T-helper 17 cell (primary cell): ENCODE measurements around the gene OR14I1. TPM values are rescaled to one million over a fixed set of nuclear protein-coding genes. Genes with fewer than 3 reads are reported as not detected.

Experiments
- ATAC-seq: fragments of 150-1000 bp; cut with Tn5 transposase; 2 replicates; pipeline ENCODE4 v1.10.0; 2021; ENCODE audit warnings: mild to moderate bottlenecking, moderate library complexity
- DNase-seq, 3 donors: peaks; one replicate each; pipeline versions ENCODE4 v3.0.0 to v3.0.0-alpha.2; 2020 to 2021
- H3K9me3 ChIP-seq: one replicate; pipeline ENCODE4 v1.7.0; 2013; ENCODE audit warnings: low read length, mild to moderate bottlenecking; ENCODE audit not compliant: control insufficient read depth, poor library complexity, severe bottlenecking
- H3K27ac Mint-ChIP-seq: one replicate; pipeline ENCODE4 v1.8.0; 2022; ENCODE audit warnings: mild to moderate bottlenecking, moderate library complexity, mixed read lengths
- H3K27me3 Mint-ChIP-seq: one replicate; pipeline ENCODE4 v1.8.0; 2022; ENCODE audit warnings: mixed read lengths
- H3K36me3 Mint-ChIP-seq: one replicate; pipeline ENCODE4 v1.8.0; 2022; ENCODE audit warnings: low read depth, mixed read lengths
- H3K4me1 Mint-ChIP-seq: one replicate; pipeline ENCODE4 v1.8.0; 2022; ENCODE audit warnings: mild to moderate bottlenecking, mixed read lengths
- H3K4me3 Mint-ChIP-seq: one replicate; pipeline ENCODE4 v1.8.0; 2022; ENCODE audit warnings: mild to moderate bottlenecking, moderate library complexity, mixed read lengths
- total RNA-seq, 4 donors: library from RNA in 2 of 4; stranded (reverse) in 2 of 4; gene quantifications; one replicate each; pipeline ENCODE4 v1.2.3 and lab custom pipeline; 2022 to 2026

OR14I1 gene
- total RNA-seq, result not detected
- 0 reads per million in 2 donors for total RNA-seq (lab: John Stamatoyannopoulos, UW)

DNA sequence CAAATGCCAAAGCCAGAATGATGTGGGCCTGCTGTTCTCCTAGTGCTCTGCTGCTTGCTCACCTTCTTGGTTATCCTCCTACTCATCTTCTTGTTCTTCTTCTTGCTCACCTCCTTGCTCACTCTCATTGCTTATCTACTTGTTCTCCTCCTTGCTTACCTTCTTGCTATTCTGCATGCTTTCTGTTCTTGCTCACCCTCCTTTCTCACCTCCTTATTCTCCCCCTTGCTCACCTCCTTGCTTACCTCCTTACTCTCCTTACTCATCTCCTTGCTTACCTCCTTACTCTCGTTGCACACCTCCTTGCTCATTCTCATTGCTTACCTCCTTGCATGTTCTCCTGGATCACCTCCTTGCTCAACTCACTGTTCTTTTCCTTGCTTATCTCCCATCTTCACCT, at the start of gene OR14I1:
Gene OR14I1, minus strand, starts transcription at position 53 of the 400 bp plus-strand sequence.
- no peak for DNase-seq
- H3K9me3 ChIP-seq, result no peaks in the 10 kb centered on the region
- Mint-ChIP-seq H3K36me3 (peaks cover 3% of the 10 kb centered on the region), H3K27ac (no peak within 1 kb of the TSS), H3K27me3 (peaks cover 30% of the 10 kb centered on the region), H3K4me3 (no peak within 1 kb of the TSS), H3K4me1 (peaks cover 6% of the 10 kb centered on the region)
- ATAC-seq, result no peak

DNA sequence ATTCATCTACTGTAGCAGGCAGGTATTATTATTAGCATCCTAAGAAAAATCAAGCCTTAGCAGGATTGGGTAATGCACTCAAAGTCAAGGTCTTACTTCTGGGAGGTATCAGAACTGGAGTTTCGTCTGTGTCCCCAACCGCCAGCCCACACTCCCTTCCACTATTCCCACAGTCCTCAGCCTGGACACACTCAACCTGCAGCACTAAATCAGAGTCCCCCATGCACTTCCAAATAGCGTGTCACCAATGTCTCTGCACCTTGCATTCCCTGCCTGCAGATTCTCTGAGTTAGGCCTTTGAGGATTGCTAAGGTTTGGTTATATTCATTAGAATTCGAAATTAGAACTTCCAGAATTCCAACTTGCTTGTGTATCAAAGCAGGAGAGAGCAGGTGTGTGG, 49.1 kb upstream of the OR14I1 start:
- H3K4me1 Mint-ChIP-seq, result peaks cover 10% of the 10 kb centered on the region
- peak overlapping the region; percentile 61 for H3K27ac Mint-ChIP-seq
- no peaks in the 10 kb centered on the region for H3K9me3 ChIP-seq
- ATAC-seq (peak; percentile 25), DNase-seq (no peak)
- H3K4me3 Mint-ChIP-seq, result peak overlapping the region; percentile 31
- H3K36me3 Mint-ChIP-seq, result no peaks in the 10 kb centered on the region
- H3K27me3 Mint-ChIP-seq, result no peaks in the 10 kb centered on the region

- H3K36me3 Mint-ChIP-seq, result no peaks in the 10 kb centered on the region
- H3K9me3 ChIP-seq, result no peaks in the 10 kb centered on the region
- H3K4me3 Mint-ChIP-seq, result peak overlapping the region; percentile 31
- peak overlapping the region; percentile 61 for H3K27ac Mint-ChIP-seq
- no peaks in the 10 kb centered on the region for H3K27me3 Mint-ChIP-seq
- H3K4me1 Mint-ChIP-seq, result peaks cover 10% of the 10 kb centered on the region
- ATAC-seq, result no peak
- no peak for DNase-seq
Measured at GRCh38 chr1:248751142-248751541, 48.6 kb upstream of the OR14I1 start.

DNA sequence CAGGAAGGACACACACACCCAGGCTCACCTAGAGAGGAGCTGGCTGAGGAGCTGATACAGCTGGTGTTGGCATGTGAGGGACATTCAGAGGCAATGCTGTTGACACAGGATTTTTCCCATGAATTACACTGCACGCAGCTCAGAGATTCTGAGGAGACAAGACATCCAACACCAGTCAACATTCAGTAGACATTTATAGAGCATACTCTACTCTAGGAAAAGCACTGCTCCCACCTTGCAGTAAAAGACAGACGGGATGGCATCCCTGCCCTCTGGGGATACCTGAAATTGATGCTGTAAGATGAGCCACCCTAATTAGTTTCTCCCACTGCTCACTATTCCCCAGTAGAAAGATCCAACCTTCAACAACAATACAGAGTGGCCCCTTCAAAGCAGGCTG, 47.9 kb upstream of the OR14I1 start:
- ATAC-seq (no peak), DNase-seq (no peak)
- Mint-ChIP-seq H3K4me1 (peaks cover 10% of the 10 kb centered on the region), H3K27ac (peak overlapping the region; percentile 56), H3K27me3 (no peaks in the 10 kb centered on the region), H3K4me3 (peak overlapping the region; percentile 25), H3K36me3 (no peaks in the 10 kb centered on the region)
- no peaks in the 10 kb centered on the region for H3K9me3 ChIP-seq

- ATAC-seq, result no peak
- no peaks in the 10 kb centered on the region for H3K36me3 Mint-ChIP-seq
- H3K27me3 Mint-ChIP-seq, result peaks cover 4% of the 10 kb centered on the region
- H3K4me3 Mint-ChIP-seq, result no peak overlapping the region
- no peaks in the 10 kb centered on the region for H3K9me3 ChIP-seq
- peaks cover 10% of the 10 kb centered on the region for H3K4me1 Mint-ChIP-seq
- no peak for DNase-seq
- no peak overlapping the region for H3K27ac Mint-ChIP-seq
Measured at GRCh38 chr1:248748211-248748610, 45.6 kb upstream of the OR14I1 start.

DNA sequence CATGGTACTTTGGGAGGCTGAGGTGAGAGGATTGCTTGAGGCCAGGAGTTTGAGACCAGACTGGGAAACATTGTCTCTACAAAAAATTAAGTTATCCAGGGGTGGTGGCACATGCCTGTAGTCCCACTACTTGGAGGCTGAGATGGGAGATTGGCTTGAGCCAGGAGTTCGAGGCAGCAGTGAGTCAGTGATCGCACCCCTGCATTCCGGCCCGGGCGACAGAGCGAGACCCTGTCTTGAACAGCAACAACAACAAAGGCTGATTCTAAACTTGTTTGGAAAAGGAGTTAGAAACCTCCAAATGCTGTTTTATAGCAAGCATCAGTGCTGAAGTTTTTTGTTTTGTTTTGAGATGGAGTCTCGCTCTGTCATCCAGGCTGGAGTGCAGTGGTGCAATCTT, 38.3 kb upstream of the OR14I1 start:
- DNase-seq, result no peak
- no peaks in the 10 kb centered on the region for H3K9me3 ChIP-seq
- no peak overlapping the region for H3K27ac Mint-ChIP-seq
- peaks cover 33% of the 10 kb centered on the region for H3K27me3 Mint-ChIP-seq
- H3K4me3 Mint-ChIP-seq, result no peak overlapping the region
- ATAC-seq, result no peak
- H3K36me3 Mint-ChIP-seq, result no peaks in the 10 kb centered on the region
- H3K4me1 Mint-ChIP-seq, result peaks cover 2% of the 10 kb centered on the region

DNA sequence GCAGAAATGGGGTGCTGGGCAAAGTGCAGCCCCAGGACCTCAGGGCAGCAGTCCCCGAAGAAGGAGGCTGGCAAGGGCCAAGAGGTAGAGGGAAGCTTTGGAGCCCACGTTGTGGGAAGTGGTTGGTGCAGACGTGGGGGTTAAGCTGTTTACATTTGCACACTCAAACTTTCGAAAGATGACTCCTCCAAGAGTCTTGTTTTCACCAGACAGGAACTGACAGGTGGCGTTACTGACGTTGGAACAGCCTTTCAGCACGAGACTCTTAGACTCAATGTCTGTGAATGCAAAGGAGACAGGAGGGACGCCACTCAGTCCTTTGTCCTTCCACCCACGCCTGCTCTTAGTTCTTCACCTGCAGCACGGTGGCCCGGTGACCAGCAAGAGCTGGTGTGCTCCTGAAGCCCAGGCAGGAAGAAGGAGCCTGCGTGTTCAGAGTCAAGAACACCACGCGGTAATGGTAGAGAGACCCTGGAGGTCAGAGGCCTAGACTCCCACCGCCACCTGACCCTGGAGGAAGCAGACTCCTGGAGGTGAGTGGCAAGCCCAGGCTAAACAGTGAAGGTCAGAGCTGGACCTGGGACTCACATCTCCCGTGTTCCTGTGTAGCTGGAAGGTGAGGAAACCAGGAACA, 37.1 kb upstream of the OR14I1 start:
- Mint-ChIP-seq H3K4me3 (no peak overlapping the region), H3K4me1 (peaks cover 2% of the 10 kb centered on the region), H3K36me3 (no peaks in the 10 kb centered on the region), H3K27ac (no peak overlapping the region), H3K27me3 (peaks cover 39% of the 10 kb centered on the region)
- ATAC-seq (no peak), DNase-seq (no peak)
- H3K9me3 ChIP-seq, result no peaks in the 10 kb centered on the region

DNA sequence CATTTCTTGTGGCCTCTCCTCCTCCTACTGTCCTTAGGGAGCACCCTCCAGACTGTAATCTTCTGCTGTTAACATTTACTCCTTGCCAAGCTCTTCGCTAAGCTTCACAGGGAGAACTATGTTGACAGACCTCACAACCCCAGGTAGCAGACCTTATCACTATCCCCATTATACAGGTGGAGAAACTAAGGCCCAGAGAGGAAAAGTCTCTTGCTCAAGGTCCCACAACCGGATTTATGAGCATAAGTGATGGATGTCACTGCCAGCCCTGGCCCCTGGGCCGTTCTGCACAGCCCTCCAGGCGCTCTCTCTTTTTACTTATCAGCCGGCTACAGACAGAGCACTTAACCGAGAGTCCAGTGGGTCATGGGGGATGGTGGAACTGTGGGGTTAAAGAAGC, 34.9 kb upstream of the OR14I1 start:
- peaks cover 2% of the 10 kb centered on the region for H3K4me1 Mint-ChIP-seq
- H3K27ac Mint-ChIP-seq, result no peak overlapping the region
- no peak for DNase-seq
- H3K9me3 ChIP-seq, result no peaks in the 10 kb centered on the region
- no peaks in the 10 kb centered on the region for H3K36me3 Mint-ChIP-seq
- no peak for ATAC-seq
- peaks cover 35% of the 10 kb centered on the region for H3K27me3 Mint-ChIP-seq
- no peak overlapping the region for H3K4me3 Mint-ChIP-seq

DNA sequence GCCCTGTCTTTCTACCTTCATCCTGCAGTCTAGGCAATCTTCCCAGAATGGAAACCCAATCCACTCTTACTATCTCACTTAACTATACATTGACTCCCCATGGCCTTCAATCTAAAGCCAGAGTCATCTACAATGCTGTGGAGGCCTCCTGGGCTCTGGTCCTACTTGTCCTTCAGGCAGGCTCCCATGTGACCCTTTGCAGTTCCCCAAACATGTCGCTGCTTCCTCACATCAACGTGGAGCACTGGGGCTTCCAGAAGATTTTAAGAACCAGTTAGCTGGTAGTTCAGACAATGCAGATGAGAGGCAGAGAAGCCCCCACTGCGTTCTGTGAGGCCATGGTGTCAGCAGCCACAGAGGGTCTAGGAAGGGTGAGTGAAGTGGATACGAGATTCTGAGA, 34.4 kb upstream of the OR14I1 start:
- Mint-ChIP-seq H3K36me3 (no peaks in the 10 kb centered on the region), H3K27ac (no peak overlapping the region), H3K4me3 (no peak overlapping the region), H3K4me1 (peaks cover 2% of the 10 kb centered on the region), H3K27me3 (peaks cover 35% of the 10 kb centered on the region)
- ATAC-seq (no peak), DNase-seq (no peak)
- no peaks in the 10 kb centered on the region for H3K9me3 ChIP-seq

DNA sequence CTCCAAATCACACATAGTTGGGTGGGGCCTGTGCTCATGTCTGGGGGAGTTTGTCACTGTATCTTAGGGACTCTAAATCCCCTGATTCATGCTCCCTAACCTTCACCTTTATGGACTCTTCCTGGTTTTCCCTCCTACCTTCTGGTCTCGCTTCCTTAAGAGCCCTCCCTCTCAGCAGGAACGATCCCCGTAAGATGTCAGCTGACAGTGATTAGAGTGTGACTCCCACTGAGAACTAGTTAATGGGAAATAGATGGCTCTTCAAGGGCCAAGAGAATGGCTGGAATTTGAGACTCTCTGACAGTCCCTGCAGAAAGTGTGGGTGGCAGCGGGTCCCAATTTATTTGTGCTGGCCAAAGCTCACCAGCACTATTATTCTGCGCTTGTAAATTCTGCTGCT, 31.0 kb upstream of the OR14I1 start:
- DNase-seq, result no peak

GRCh38 chr1:248730507-248731335, 28.2 kb upstream of the OR14I1 start:
- Mint-ChIP-seq H3K27me3 (peaks cover 5% of the 10 kb centered on the region), H3K4me3 (no peak overlapping the region), H3K27ac (no peak overlapping the region), H3K4me1 (peaks cover 3% of the 10 kb centered on the region), H3K36me3 (no peaks in the 10 kb centered on the region)
- no peak for ATAC-seq
- H3K9me3 ChIP-seq, result no peaks in the 10 kb centered on the region
- no peak for DNase-seq

More for the DNA sequence above, 31.0 kb upstream of the OR14I1 start:
- peaks cover 1% of the 10 kb centered on the region for H3K4me1 Mint-ChIP-seq
- no peaks in the 10 kb centered on the region for H3K9me3 ChIP-seq
- no peaks in the 10 kb centered on the region for H3K36me3 Mint-ChIP-seq
- H3K4me3 Mint-ChIP-seq, result no peak overlapping the region
- ATAC-seq, result no peak
- peaks cover 29% of the 10 kb centered on the region for H3K27me3 Mint-ChIP-seq
- H3K27ac Mint-ChIP-seq, result no peak overlapping the region

DNA sequence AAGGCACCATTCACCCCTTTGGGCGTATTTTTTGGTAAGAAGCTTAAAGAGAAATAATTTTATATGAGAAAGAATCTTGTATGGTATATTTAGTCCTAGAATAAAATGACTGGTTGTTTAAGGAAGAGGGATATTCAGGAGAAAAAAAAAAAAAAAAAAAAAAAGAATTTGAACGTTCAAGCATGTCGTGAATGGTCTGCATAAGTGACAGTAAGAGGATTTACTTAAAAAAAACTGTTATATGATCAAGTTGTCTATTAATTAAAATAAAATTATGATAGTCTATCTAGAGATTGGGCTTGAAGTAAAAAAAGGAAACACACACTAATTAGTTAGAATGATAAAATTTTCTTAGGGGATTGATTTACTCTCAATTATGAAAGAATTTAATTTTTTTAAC, 11.7 kb upstream of the OR14I1 start:
- no peaks in the 10 kb centered on the region for H3K36me3 Mint-ChIP-seq
- ATAC-seq, result no peak
- H3K4me3 Mint-ChIP-seq, result no peak overlapping the region
- peaks cover 21% of the 10 kb centered on the region for H3K27me3 Mint-ChIP-seq
- no peak for DNase-seq
- no peak overlapping the region for H3K27ac Mint-ChIP-seq
- H3K4me1 Mint-ChIP-seq, result no peaks in the 10 kb centered on the region
- H3K9me3 ChIP-seq, result no peaks in the 10 kb centered on the region

GRCh38 chr1:248710305-248710900, 7.8 kb upstream of the OR14I1 start:
- Mint-ChIP-seq H3K27ac (no peak overlapping the region), H3K27me3 (peaks cover 47% of the 10 kb centered on the region), H3K36me3 (no peaks in the 10 kb centered on the region), H3K4me3 (no peak overlapping the region), H3K4me1 (peaks cover 4% of the 10 kb centered on the region)
- no peaks in the 10 kb centered on the region for H3K9me3 ChIP-seq
- no peak for ATAC-seq
- no peak for DNase-seq
